GM18505 (cell line): Measurements from ENCODE around the gene CCL2.

Source experiments
- ATAC-seq: cut with Tn5 transposase; IDR thresholded peaks from one replicate; pipeline ENCODE4 v1.9.1; 2021; ENCODE audit not compliant: unreplicated experiment
- POLR2A ChIP-seq: IDR thresholded peaks from 4 replicates; pipeline ENCODE4 v1.6.1; 2011; ENCODE audit warnings: borderline replicate concordance; ENCODE audit not compliant: insufficient read depth, insufficient read length; ENCODE audit errors: extremely low read depth

The CCL2 gene

DNA sequence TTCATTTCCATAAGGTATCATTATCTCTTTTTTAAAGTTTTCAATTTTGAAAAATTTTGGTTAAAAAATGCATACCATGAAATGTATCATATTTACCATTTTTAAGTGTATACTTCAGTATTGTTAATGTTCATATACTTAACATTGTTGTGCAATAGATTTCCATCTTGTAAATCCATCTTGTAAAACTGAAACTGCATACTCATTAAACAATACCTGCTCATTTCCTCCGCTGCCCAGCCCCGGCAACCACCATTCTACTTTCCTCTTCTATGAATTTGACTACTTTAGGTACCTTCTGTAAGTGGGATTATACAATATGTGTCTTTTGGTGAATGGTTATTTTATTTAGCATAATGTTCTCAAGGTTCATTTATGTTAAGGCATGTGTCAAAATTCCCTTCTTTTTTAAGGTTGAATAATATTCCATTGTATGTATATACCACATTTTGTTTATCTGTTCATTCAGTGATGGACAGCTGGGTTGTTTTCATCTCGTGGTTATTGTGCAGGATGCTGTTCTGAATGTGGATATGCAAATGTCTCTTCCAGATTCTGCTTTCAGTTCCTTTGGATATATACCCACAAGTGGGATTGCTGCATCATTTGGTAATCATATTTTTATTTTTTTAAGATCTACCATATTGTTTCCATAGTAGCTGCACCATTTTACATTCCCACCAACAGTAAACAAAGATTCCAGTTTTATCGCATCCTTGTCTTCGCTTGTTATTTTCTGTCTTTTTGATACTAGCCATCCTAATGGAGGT, 6.7 kb downstream of the CCL2 start:
- ATAC-seq: no peak
- no peak for TF ChIP-seq POLR2A

DNA sequence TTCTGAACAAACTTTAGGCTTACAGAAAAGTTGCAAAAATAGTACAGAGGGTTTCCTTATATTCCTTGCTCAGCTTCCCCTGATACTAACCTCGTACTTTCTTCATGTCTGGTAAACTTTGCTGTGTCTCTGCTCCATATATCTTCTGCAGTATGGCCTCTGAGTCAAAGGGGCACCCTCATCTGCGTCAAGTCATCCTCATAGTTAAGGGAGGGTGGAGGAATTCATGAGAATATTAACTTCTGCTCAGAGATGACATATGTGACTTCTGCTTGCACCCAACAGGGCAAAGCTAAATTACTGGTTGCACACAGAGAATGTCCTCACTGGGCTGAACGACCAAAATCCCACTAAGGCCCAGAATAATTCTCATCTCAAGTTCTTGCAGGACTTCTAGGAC, 10.6 kb downstream of the CCL2 start:
- no peak for ATAC-seq
- TF ChIP-seq POLR2A: no peak

DNA sequence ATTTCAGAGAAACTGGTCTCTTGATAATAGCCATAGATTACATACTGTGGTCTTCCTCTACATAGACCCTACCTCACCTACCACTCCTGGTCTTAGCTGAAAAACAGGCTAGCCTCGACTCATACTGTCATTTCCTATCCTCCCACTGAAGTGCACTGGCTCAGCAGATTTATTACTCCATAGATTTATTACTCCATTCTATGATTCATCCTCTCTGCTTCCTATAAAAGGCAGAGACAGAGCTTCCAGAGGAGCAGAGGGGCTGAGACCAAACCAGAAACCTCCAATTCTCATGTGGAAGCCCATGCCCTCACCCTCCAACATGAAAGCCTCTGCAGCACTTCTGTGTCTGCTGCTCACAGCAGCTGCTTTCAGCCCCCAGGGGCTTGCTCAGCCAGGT, 14.9 kb downstream of the CCL2 start, which contains the start of gene CCL7:
TSS of gene CCL7 (plus strand) at position 253 of the 400 bp plus-strand sequence. CDS start at position 323, 70 bp downstream.
- TF ChIP-seq POLR2A: no peak
- ATAC-seq: no peak

DNA sequence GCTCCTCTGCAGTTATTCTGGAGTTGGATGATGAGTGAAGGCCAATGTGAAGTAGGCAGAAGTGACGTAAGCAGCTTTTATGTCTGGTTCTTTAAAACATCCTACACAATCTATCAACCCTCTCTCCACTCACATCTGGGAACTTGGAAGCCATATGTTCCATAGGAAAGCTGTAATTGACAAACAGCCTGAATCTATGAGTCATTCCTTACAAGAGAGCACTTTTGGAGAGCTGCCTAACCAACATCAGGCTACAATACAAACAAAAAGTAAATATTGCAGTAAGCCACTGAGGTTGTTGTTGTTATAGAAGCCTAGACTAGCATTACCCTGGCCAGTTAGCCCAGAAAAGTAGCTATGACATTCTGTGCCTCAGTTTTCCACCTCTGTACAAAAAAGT, 20.8 kb downstream of the CCL2 start:
- no peak for ATAC-seq
- no peak for TF ChIP-seq POLR2A

DNA sequence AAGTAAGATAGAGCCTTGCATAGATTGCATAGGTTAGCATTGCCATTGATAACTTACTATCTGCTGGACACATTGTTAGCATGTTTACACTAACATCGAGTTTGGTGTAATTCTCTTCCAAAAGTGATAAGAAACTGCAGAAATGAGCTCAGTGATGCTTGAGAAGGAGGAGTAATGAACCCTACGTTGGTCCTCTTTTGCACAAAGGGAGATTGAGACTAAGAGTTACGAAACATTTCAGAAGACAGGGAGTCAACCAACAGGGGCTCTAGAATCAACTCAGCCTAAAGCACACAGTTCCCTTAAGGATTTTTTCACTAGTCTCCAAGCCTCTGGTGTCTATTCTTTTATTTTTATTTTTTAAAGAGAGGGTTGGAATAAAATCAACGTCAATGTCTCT, 21.7 kb downstream of the CCL2 start:
- ATAC-seq: no peak
- TF ChIP-seq POLR2A: no peak

DNA sequence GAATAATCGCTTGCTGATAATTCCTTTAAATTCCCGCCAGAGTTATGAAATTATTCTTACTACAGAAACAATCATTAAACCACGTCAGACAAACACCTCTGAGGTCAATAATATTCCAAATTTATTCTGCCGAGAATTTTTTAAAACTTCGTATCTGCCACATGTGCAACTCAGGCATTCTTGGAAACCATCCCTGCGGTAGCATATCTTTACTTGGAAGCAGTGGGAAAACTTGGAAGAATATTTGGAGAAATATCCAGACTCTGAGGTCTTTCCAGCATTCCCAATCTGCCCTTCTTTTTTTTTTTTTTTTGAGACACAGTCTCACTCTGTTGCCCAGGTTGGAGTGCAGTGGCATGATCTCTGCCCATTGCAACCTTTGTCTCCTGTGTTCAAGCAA, 28.5 kb downstream of the CCL2 start:
- no peak for TF ChIP-seq POLR2A
- no peak for ATAC-seq

DNA sequence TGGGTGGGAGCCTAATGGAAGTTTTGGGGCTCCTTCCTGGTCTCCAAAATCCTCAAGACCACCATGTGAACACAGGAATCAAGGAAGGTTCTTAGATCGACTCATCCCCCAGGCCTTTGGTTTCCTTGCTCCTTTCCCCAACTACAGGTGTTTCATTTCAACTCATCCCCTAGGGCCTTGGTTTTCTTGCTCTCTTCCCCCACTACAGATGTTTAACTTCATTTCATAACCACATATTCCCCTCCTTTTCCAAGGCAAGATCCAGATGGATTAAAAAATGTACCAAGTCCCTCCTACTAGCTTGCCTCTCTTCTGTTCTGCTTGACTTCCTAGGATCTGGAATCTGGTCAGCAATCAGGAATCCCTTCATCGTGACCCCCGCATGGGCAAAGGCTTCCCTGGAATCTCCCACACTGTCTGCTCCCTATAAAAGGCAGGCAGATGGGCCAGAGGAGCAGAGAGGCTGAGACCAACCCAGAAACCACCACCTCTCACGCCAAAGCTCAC, 30.3 kb downstream of the CCL2 start, which contains the start of gene CCL11:
TSS of gene CCL11 (plus strand) at position 457 of the 507 bp plus-strand sequence. CDS start 67 bp downstream, outside the sequence.
- no peak for ATAC-seq
- no peak for TF ChIP-seq POLR2A

DNA sequence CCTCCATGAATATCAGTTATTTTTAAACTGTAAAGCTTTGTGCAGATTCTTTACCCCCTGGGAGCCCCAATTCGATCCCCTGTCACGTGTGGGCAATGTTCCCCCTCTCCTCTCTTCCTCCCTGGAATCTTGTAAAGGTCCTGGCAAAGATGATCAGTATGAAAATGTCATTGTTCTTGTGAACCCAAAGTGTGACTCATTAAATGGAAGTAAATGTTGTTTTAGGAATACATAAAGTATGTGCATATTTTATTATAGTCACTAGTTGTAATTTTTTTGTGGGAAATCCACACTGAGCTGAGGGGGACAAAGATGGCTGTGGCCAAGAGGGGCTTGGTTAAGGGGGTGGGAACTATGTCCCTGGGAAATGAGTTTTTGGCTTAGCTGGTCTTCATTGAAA, 32.8 kb downstream of the CCL2 start:
- no peak for ATAC-seq
- TF ChIP-seq POLR2A: no peak

DNA sequence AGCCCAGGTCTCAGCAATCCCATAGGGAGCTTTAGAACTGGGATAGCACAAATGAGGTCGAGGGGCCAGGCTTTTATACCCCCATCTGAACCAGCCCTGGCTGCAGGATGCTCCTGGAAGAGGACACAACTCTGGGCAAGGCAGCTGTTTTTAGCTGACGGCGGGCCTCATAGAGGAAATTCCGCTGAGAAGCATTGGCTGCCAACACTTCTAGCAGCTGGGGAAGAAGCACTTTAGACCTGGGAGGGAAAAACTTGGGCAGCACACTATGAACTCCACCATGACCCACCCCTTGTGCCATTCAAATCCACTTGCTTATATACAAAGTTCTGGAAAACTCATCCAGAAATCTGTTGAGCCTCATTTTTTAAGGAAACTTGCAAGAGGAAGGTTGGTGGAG, 35.5 kb downstream of the CCL2 start:
- TF ChIP-seq POLR2A: no peak
- no peak for ATAC-seq

DNA sequence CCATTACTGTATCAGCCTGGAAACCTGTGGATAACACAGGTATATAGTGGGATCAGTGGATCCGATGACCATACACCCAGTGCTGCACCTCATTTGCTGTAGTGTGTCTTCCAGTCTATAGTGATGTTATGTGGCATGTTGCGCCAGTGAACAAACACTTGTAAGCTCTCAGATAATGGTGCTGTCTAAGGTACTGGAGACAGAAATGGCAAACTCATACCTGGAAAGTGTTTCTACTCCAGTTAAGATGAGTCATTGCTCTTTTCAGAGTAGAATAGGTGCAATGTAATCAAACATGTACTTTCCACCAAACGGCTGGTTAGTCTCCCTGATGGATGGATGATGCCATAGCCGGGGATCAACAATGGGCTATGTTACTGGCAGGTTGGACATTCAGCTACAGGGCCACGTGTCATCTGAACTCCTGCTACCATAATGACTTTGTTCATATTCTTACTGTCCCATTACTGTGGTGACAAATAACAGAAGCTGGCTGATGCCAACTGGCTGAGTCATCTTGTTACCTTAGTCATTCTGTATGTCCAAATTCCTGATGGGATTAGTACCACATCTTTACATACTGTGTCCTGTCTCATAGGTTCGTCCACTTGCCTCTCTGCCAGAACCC, 36.8 kb downstream of the CCL2 start:
- TF ChIP-seq POLR2A: no peak
- ATAC-seq: no peak

DNA sequence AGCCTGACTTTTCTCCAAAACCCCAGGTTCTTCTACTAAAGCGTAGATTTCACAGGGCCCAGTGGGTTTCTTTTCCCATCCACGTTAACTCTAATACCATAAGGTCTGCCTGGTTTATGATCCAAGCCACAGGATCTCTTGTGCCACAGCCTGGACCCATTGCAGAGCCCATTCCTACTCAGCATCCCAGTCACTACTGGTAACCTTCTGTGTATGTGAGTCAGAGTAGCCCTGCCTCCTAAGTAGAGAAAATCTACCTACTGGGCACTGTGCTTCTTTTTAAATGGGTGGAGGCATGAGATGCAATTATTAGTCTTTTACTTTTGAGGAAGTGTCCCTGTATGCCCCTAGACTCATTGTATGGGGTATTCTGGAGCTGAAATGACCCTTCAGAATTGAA, 43.9 kb downstream of the CCL2 start:
- ATAC-seq: no peak
- no peak for TF ChIP-seq POLR2A

DNA sequence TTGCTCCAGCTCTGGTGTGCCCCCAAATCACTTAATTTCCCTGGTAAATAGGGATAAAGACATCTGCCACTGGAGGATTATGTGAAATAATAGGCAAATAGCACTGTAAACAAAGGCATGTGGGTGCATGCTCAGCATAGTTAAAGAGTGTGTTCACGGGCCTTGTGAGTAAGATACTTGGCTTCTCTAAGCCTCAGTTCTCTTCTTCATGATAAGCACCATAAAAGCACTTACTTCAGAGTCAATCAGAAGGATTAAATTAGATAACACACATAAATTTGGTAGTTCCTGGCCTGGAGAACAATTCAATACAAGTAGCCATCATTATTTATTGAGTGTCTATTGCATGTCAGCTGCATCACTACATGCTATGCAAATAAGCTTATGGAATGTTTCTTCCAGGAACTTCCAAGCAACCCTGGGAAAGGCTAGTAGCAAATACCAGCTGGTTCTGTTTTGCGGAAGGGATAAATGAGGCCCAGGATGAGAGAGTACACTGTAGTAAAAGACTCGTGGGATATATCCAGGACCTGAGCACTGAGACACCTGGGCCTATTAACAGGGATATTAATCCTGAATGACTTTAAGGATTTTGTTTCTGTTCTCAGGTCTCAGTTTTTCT, 45.0 kb downstream of the CCL2 start:
- no peak for TF ChIP-seq POLR2A
- no peak for ATAC-seq

DNA sequence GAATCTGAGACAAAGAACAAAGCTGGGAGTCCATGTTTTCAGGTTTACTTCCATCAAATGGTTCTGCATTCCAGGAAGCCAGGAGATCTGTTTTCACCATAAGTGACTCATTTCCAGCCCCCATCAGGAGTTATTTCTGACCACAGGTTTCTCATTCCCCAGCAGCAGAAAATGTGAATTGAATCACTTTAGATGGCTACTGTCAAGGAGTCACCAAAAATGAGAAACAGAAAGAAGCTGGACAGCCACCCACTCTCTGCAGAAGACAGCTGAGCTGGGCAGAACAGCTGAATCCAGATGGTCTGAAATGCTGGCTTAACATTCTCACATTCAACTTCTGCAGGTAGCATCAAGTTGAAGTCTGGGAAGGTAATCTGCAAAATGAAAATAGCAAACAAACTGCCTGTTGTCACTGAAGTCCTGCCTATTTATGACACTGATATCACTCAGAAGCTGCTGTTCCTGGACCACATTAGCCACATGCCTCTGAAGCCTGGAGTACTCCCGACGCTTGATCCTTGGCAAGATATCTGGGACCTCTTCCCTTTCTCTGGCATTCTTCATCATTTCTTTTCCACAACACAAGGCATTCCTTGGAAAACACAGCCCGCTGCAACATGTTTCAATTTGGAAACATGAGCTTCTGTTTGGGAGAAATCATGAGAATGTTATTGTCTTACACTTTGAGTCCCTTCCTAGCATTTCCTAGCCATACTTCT, 45.7 kb downstream of the CCL2 start:
- no peak for ATAC-seq
- TF ChIP-seq POLR2A: no peak

DNA sequence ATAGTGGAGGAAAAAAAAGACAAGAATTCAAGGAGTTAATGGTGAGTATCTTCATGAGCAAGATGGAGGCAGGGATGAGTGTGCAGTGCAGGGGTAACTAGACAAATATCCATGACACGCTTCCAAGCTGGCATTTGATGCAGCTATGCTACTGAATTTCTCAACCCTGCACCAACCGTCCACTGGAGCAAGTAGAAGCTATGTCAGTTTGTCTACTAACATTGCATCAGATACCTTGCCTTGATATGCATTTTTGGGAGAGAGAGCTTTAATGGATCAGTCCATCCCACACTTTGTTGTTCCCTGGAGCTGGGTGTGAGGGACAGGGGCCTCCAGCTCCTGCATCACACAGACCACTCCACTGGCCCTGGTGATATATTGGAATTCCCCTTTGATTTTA, 46.9 kb downstream of the CCL2 start:
- no peak for TF ChIP-seq POLR2A
- ATAC-seq: no peak

DNA sequence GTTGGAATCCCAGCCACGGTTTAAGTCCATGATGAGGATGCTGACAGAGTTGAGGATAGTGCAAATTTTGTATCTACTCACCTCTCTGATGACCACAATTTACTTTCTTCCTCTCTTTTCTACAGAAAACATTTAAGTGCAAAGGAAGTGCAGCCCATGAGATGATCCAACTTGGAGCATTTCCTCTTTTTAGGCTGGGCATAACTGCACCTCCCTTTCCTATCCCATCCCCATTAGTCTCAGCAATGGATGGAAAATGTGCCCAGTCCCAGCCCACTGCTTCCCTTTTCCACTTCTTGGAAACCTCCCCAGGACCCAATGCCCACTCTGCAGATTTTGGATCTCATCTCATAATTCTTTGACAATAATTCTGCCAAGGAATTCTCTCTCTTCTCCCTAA, 47.6 kb downstream of the CCL2 start:
- no peak for ATAC-seq

More for the DNA sequence above, 47.6 kb downstream of the CCL2 start:
- no peak for TF ChIP-seq POLR2A
